ENCODE measurements around the gene PTPRK. TPM values are rescaled to one million over a fixed set of nuclear protein-coding genes. Genes with fewer than 3 reads are reported as not detected.

PTPRK gene
- total RNA-seq, 1 donor from 2014 or later = 117 TPM

- no peak for TF ChIP-seq CTCF (IDR thresholded peaks at IDR 0.05; ENCODE audit: insufficient read depth, low read length, poor library complexity, severe bottlenecking)
- Histone ChIP-seq H3K36me3 (ENCODE audit: control insufficient read depth, insufficient read depth, low read length) (no peaks in the 10 kb centered on the region), H3K4me3 (ENCODE audit: low read depth, low read length) (no peak overlapping the region), H3K27me3 (ENCODE audit: control insufficient read depth, insufficient read depth, low read length) (no peaks in the 10 kb centered on the region)
- DNase-seq (ENCODE audit: low read depth) = no peak
Measured at GRCh38 chr6:128463942-128464341, 56.5 kb downstream of the PTPRK start.

- DNase-seq (ENCODE audit: low read depth) = no peak
- Histone ChIP-seq H3K36me3 (ENCODE audit: control insufficient read depth, insufficient read depth, low read length) (no peaks in the 10 kb centered on the region), H3K4me3 (ENCODE audit: low read depth, low read length) (no peak overlapping the region), H3K27me3 (ENCODE audit: control insufficient read depth, insufficient read depth, low read length) (no peaks in the 10 kb centered on the region)
- no peak for TF ChIP-seq CTCF (IDR thresholded peaks at IDR 0.05; ENCODE audit: insufficient read depth, low read length, poor library complexity, severe bottlenecking)
Measured at GRCh38 chr6:128461501-128461900, 58.9 kb downstream of the PTPRK start.

- TF ChIP-seq CTCF (IDR thresholded peaks at IDR 0.05; ENCODE audit: insufficient read depth, low read length, poor library complexity, severe bottlenecking) = no peak
Measured at GRCh38 chr6:128456510-128457230, 63.7 kb downstream of the PTPRK start.

GRCh38 chr6:128455959-128456358 lies 64.4 kb downstream of the PTPRK start:
- TF ChIP-seq CTCF (IDR thresholded peaks at IDR 0.05; ENCODE audit: insufficient read depth, low read length, poor library complexity, severe bottlenecking) = no peak
- Histone ChIP-seq H3K4me3 (ENCODE audit: low read depth, low read length) (no peak overlapping the region), H3K27me3 (ENCODE audit: control insufficient read depth, insufficient read depth, low read length) (no peaks in the 10 kb centered on the region), H3K36me3 (ENCODE audit: control insufficient read depth, insufficient read depth, low read length) (no peaks in the 10 kb centered on the region)
- no peak for DNase-seq (ENCODE audit: low read depth)

More at GRCh38 chr6:128456510-128457230, 63.7 kb downstream of the PTPRK start:
- Histone ChIP-seq H3K4me3 (ENCODE audit: low read depth, low read length) (no peak overlapping the region), H3K27me3 (ENCODE audit: control insufficient read depth, insufficient read depth, low read length) (no peaks in the 10 kb centered on the region), H3K36me3 (ENCODE audit: control insufficient read depth, insufficient read depth, low read length) (no peaks in the 10 kb centered on the region)
- DNase-seq (ENCODE audit: low read depth) = no peak

- H3K36me3 ChIP-seq (ENCODE audit: control insufficient read depth, insufficient read depth, low read length) = no peaks in the 10 kb centered on the region
- H3K27me3 ChIP-seq (ENCODE audit: control insufficient read depth, insufficient read depth, low read length) = no peaks in the 10 kb centered on the region
- no peak for TF ChIP-seq CTCF (IDR thresholded peaks at IDR 0.05; ENCODE audit: insufficient read depth, low read length, poor library complexity, severe bottlenecking)
- no peak overlapping the region for H3K4me3 ChIP-seq (ENCODE audit: low read depth, low read length)
- DNase-seq (ENCODE audit: low read depth) = no peak
Measured at GRCh38 chr6:128452713-128453112, 67.7 kb downstream of the PTPRK start.

- H3K27me3 ChIP-seq (ENCODE audit: control insufficient read depth, insufficient read depth, low read length) = no peaks in the 10 kb centered on the region
- no peaks in the 10 kb centered on the region for H3K36me3 ChIP-seq (ENCODE audit: control insufficient read depth, insufficient read depth, low read length)
- H3K4me3 ChIP-seq (ENCODE audit: low read depth, low read length) = no peak overlapping the region
- TF ChIP-seq CTCF (IDR thresholded peaks at IDR 0.05; ENCODE audit: insufficient read depth, low read length, poor library complexity, severe bottlenecking) = no peak
- no peak for DNase-seq (ENCODE audit: low read depth)
Measured at GRCh38 chr6:128446497-128446896, 73.9 kb downstream of the PTPRK start.
